Measurements from ENCODE around the gene FCSK. TPM values are rescaled to one million over a fixed set of nuclear protein-coding genes. Genes with fewer than 3 reads are reported as not detected.
A peak's percentile ranks its signal among the peaks of the same experiment; 100 is the strongest.

Gene FCSK
- total RNA-seq, 1 donor from 2014 or later, result 21.8 TPM

- TF ChIP-seq CTCF (conservative IDR thresholded peaks at IDR 0.05; ENCODE audit: low read depth, low read length), result peak; percentile 12
- H3K4me3 ChIP-seq (ENCODE audit: low read depth, low read length), result no peak overlapping the region
- DNase-seq (ENCODE audit: low read depth), result no peak
These were observed 54.4 kb downstream of the FCSK start for GRCh38 chr16:70508752-70509151.

GRCh38 chr16:70510216-70510615 is 55.8 kb downstream of the FCSK start:
- DNase-seq (ENCODE audit: low read depth), result no peak
- no peak overlapping the region for H3K4me3 ChIP-seq (ENCODE audit: low read depth, low read length)
- no peak for TF ChIP-seq CTCF (conservative IDR thresholded peaks at IDR 0.05; ENCODE audit: low read depth, low read length)

DNA sequence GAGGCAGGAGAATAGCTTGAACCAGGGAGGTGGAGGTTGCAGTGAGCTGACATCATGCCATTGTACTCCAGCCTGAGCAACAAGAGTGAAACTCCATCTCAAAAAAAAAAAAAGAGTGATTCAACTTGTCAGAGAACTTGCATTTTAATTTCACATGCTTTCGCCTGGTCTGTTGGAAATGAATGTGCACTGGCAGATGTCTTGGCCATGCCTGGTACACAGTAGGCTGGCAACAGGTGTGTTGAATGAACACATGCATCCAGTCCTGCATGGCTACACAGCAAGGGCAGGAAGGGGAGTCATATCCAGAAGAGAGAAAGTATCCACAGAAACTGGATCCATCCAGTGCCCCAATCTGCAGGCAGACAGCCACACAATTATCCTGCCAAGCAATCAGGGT is 57.4 kb downstream of the FCSK start:
- H3K4me3 ChIP-seq (ENCODE audit: low read depth, low read length), result no peak overlapping the region
- TF ChIP-seq CTCF (conservative IDR thresholded peaks at IDR 0.05; ENCODE audit: low read depth, low read length), result no peak
- DNase-seq (ENCODE audit: low read depth), result no peak

DNA sequence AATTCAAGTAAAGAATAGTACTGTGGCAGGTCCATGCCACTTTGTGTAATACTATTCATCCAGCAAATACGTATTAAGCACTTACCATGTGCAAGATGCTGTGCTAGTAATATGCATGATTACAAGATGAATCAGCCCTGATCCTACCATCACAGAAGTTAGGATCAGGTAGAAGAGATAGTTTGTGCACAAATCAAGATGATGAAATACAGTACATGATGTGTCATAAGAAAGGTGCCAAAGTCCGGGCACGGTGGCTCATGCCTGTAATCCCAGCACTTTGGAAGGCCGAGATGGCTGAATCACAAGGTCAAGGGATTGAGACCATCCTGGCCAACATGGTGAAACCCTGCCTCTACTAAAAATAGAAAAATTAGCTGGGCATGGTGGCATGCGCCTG is 58.1 kb downstream of the FCSK start:
- TF ChIP-seq CTCF (conservative IDR thresholded peaks at IDR 0.05; ENCODE audit: low read depth, low read length), result no peak
- no peak overlapping the region for H3K4me3 ChIP-seq (ENCODE audit: low read depth, low read length)
- peak; percentile 69 for DNase-seq (ENCODE audit: low read depth)

DNA sequence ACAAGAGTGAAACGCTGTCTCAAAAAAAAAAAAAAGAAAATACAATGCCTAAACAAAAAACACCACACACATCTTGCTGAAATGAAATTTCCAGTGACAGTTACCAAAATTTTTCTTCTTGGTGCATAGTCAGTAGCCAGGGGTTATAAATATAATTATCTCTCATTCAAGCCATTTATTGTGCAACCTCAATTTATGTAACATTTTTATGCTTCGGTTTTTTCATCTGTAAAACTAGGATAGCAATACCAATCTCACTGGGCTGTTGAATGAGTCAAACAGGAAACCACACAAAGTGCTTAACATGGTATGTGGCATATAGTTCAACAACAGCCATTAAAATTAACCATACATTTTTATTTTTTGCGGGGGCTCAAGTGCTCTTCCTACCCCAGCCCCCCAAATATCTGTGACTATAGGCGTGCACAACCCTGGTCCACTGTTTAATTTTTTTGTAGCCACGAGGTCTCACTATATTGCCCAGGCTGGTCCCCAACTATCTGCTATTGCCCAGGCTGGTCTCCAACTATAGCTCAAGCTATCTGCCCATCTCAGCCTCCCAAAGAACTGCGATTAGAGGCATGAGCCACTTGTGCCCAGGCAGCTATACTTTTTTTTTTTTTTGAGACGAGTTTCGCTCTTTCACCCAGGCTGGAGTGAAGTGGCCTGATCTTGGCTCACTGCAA is 66.4 kb downstream of the FCSK start:
- no peak overlapping the region for H3K4me3 ChIP-seq (ENCODE audit: low read depth, low read length)
- DNase-seq (ENCODE audit: low read depth), result no peak
- TF ChIP-seq CTCF (conservative IDR thresholded peaks at IDR 0.05; ENCODE audit: low read depth, low read length), result no peak

DNA sequence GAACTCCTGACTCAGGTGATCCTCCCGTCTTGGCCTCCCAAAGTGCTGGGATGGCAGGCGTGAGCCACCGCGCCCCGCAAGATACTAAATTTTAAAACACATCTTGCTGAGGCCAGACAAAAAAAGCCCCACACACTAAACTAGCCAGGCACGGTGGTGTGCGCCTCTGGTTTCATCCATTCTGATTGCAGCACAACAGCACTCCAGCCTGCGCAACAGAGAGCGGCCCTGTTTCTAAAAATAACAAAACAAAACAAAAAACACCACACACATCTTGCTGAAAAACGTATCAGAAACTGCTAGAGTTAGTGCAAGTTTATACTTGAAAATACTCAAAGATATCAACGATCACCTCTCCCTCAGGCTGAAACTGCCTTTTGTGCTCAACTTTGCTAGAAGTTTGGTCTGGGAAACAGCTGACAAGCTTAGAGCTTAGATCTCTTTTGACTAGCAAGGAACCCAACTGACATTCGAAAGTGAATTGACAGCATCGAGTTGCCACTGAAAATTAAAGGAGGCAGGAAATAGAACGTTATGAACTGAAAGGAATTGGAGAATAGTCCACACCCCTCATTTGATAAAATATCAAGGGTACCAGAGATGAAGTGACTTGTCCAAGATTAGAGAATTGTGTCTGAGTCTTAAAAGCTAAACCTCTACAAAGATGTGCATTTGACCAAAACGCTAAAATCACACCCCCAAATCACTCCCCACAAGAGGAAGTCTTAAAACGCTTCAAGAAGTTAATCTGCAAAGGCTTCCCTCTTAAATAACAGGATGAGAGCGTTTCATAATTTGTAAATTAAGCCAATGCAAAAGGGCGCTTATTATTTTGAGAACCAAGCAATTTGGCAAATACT is 68.1 kb downstream of the FCSK start:
- peak overlapping the region; percentile 79 for H3K4me3 ChIP-seq (ENCODE audit: low read depth, low read length)
- TF ChIP-seq CTCF (conservative IDR thresholded peaks at IDR 0.05; ENCODE audit: low read depth, low read length), result no peak
- DNase-seq (ENCODE audit: low read depth), result no peak

Data from epithelial cell of proximal tubule (primary cell).